GM23248 (cell line): Measurements from ENCODE around the gene IRX2. TPM values are rescaled to one million over a fixed set of nuclear protein-coding genes. Genes with fewer than 3 reads are reported as not detected.

Experiments
- DNase-seq: peaks from one replicate; pipeline ENCODE4 v3.0.0-alpha.2; 2015
- H2AFZ ChIP-seq: fragments of 200-600 bp; sonication (generic); 2 replicates; pipeline ENCODE4 v1.6.1; 2016; ENCODE audit warnings: antibody characterized with exemption
- H3F3A ChIP-seq: fragments of 200-600 bp; sonication (generic); 2 replicates; pipeline ENCODE4 v1.6.1; 2016; ENCODE audit warnings: mild to moderate bottlenecking, antibody characterized with exemption, mixed run types; ENCODE audit not compliant: insufficient read depth
- H3K27ac ChIP-seq: fragments of 200-600 bp; sonication (generic); 2 replicates; pipeline ENCODE4 v1.5.1; 2016; ENCODE audit warnings: mild to moderate bottlenecking
- H3K27me3 ChIP-seq: fragments of 200-600 bp; sonication (generic); replicated peaks from 2 replicates; pipeline ENCODE4 v1.6.1; 2016; ENCODE audit warnings: mild to moderate bottlenecking; ENCODE audit not compliant: insufficient read depth
- H3K36me3 ChIP-seq: fragments of 200-600 bp; sonication (generic); 2 replicates; pipeline ENCODE4 v1.6.1; 2016; ENCODE audit warnings: low read depth, mild to moderate bottlenecking
- H3K4me1 ChIP-seq: fragments of 200-600 bp; sonication (generic); 2 replicates; pipeline ENCODE4 v1.6.1; 2016; ENCODE audit warnings: mild to moderate bottlenecking; ENCODE audit not compliant: insufficient read depth
- H3K4me2 ChIP-seq: fragments of 200-600 bp; sonication (generic); one replicate; pipeline ENCODE4 v1.6.1; 2016; ENCODE audit warnings: mild to moderate bottlenecking; ENCODE audit not compliant: unreplicated experiment
- H3K4me3 ChIP-seq: fragments of 200-600 bp; sonication (generic); 2 replicates; pipeline ENCODE4 v1.5.1; 2016; ENCODE audit warnings: mild to moderate bottlenecking
- H3K79me2 ChIP-seq: fragments of 200-600 bp; sonication (generic); 2 replicates; pipeline ENCODE4 v1.6.1; 2016; ENCODE audit warnings: mild to moderate bottlenecking; ENCODE audit not compliant: insufficient read depth
- H3K9ac ChIP-seq: fragments of 200-600 bp; sonication (generic); 2 replicates; pipeline ENCODE4 v1.6.1; 2016; ENCODE audit warnings: mild to moderate bottlenecking
- H3K9me2 ChIP-seq: fragments of 200-600 bp; sonication (generic); 2 replicates; pipeline ENCODE4 v1.6.1; 2016; ENCODE audit warnings: mixed run types, mild to moderate bottlenecking, moderate library complexity; ENCODE audit not compliant: insufficient read depth
- H3K9me3 ChIP-seq: fragments of 200-600 bp; sonication (generic); one replicate; pipeline ENCODE4 v1.6.1; 2017; ENCODE audit warnings: low read depth
- H4K20me1 ChIP-seq: fragments of 200-600 bp; sonication (generic); 2 replicates; pipeline ENCODE4 v1.6.0; 2016; ENCODE audit not compliant: insufficient read depth
- EZH2 ChIP-seq: fragments of 200-600 bp; sonication (generic); IDR thresholded peaks from 2 replicates; pipeline ENCODE4 v1.6.1; 2018; ENCODE audit warnings: antibody characterized with exemption, mild to moderate bottlenecking; ENCODE audit not compliant: insufficient read depth, poor library complexity, severe bottlenecking
- EZH2phosphoT487 ChIP-seq: fragments of 200-600 bp; sonication (generic); IDR thresholded peaks from 2 replicates; pipeline ENCODE4 v1.6.1; 2018; ENCODE audit warnings: antibody characterized with exemption, moderate library complexity, mild to moderate bottlenecking, low read depth; ENCODE audit not compliant: insufficient read depth
- WGBS, 2 experiments: methylation state at CpG; one replicate each; pipeline ENCODE4 v1.1.6; 2015 to 2017; ENCODE audit warnings: low lambda C conversion rate in 2 of 2, low coverage in 1 of 2; ENCODE audit errors: missing lambda C conversion rate in 2 of 2; 5-methylcytosine and 5-hydroxymethylcytosine counted together
- in situ Hi-C: fragments of 300-500 bp; cut with MboI; formaldehyde crosslinking; loops from 2 replicates; pipeline ENCODE4 v1.15.0; 2020
- polyA plus RNA-seq: library from polyadenylated mRNA; unstranded; fragments of >200 nt; fragmentation: Nextera tagmentation; extraction: Ambion mirVana; gene quantifications from 2 replicates; pipeline ENCODE4 v1.2.1, GENCODE V29; 2016
- total RNA-seq: library from RNA; depleted of rRNA; stranded (reverse); fragments of >200 nt; shearing (Covaris generic); gene quantifications from 2 replicates; pipeline ENCODE4 v1.2.3, GENCODE V29; 2014

Gene IRX2
- total and polyA plus RNA-seq, 2 experiments from 2014 or later, result 6.1 to 30.6 TPM

GRCh38 chr5:2724831-2725230 is 26.6 kb downstream of the IRX2 start:
- H3K9me3 ChIP-seq, result no peaks in the 10 kb centered on the region
- H3K4me3 ChIP-seq, result no peak overlapping the region
- in situ Hi-C loops, result loop anchor here (25.0 kb wide), 1 partner anchor 963 kb away; no protein-coding TSS in a partner anchor
- no peaks in the 10 kb centered on the region for H3K79me2 ChIP-seq
- no peak for TF ChIP-seq EZH2phosphoT487
- TF ChIP-seq EZH2, result no peak
- DNase-seq, result no peak
- no peaks in the 10 kb centered on the region for H3K36me3 ChIP-seq
- no peaks in the 10 kb centered on the region for H4K20me1 ChIP-seq
- no peak overlapping the region for H2AFZ ChIP-seq
- H3K4me1 ChIP-seq, result no peaks in the 10 kb centered on the region
- H3K27ac ChIP-seq, result no peak overlapping the region
- no peak overlapping the region for H3K9ac ChIP-seq
- no peaks in the 10 kb centered on the region for H3K9me2 ChIP-seq
- H3K27me3 ChIP-seq, result peaks cover 6% of the 10 kb centered on the region
- 61 to 72% methylated on average over 5 of the region's 5 CpGs for WGBS, 2 experiments
- no peak overlapping the region for H3K4me2 ChIP-seq
- H3F3A ChIP-seq, result no peaks in the 10 kb centered on the region

GRCh38 chr5:2724031-2724581 is 27.4 kb downstream of the IRX2 start:
- Histone ChIP-seq H3K36me3 (no peaks in the 10 kb centered on the region), H3K79me2 (no peaks in the 10 kb centered on the region), H3F3A (no peaks in the 10 kb centered on the region), H3K4me2 (no peak overlapping the region), H3K27me3 (peaks cover 6% of the 10 kb centered on the region; the same call in 1 of the 2 replicates), H4K20me1 (no peaks in the 10 kb centered on the region), H3K4me3 (no peak overlapping the region), H3K27ac (no peak overlapping the region), H3K4me1 (no peaks in the 10 kb centered on the region), H3K9ac (no peak overlapping the region), H2AFZ (no peak overlapping the region), H3K9me3 (no peaks in the 10 kb centered on the region), H3K9me2 (no peaks in the 10 kb centered on the region)
- no peak for DNase-seq
- TF ChIP-seq EZH2phosphoT487, result no peak
- no peak for TF ChIP-seq EZH2
- in situ Hi-C loops, result no loop called here
- WGBS, 2 experiments, result 66 to 73% methylated on average over 12 of the region's 12 CpGs

GRCh38 chr5:2722901-2723300 is 28.6 kb downstream of the IRX2 start:
- no peaks in the 10 kb centered on the region for H4K20me1 ChIP-seq
- no peaks in the 10 kb centered on the region for H3F3A ChIP-seq
- no peaks in the 10 kb centered on the region for H3K79me2 ChIP-seq
- no peak overlapping the region for H3K4me3 ChIP-seq
- H3K4me2 ChIP-seq, result no peak overlapping the region
- DNase-seq, result no peak
- no peaks in the 10 kb centered on the region for H3K9me3 ChIP-seq
- H3K4me1 ChIP-seq, result no peaks in the 10 kb centered on the region
- in situ Hi-C loops, result no loop called here
- H3K27ac ChIP-seq, result no peak overlapping the region
- H2AFZ ChIP-seq, result no peak overlapping the region
- WGBS, 2 experiments, result 62 to 72% methylated on average over 7 of the region's 7 CpGs
- no peaks in the 10 kb centered on the region for H3K9me2 ChIP-seq
- H3K9ac ChIP-seq, result no peak overlapping the region
- H3K27me3 ChIP-seq, result peaks cover 2% of the 10 kb centered on the region; the same call in 1 of the 2 replicates
- H3K36me3 ChIP-seq, result no peaks in the 10 kb centered on the region
- no peak for TF ChIP-seq EZH2
- TF ChIP-seq EZH2phosphoT487, result no peak

- WGBS, 2 experiments, result 46 to 49% methylated on average over 7 of the region's 7 CpGs
Observed at GRCh38 chr5:2721385-2722138, 29.9 kb downstream of the IRX2 start.

More at GRCh38 chr5:2721385-2722138, 29.9 kb downstream of the IRX2 start:
- Histone ChIP-seq H3K9me3 (no peaks in the 10 kb centered on the region), H2AFZ (no peak overlapping the region), H3K4me1 (no peaks in the 10 kb centered on the region), H3K4me3 (no peak overlapping the region), H3K9ac (no peak overlapping the region), H3F3A (no peaks in the 10 kb centered on the region), H4K20me1 (no peaks in the 10 kb centered on the region), H3K9me2 (no peaks in the 10 kb centered on the region), H3K4me2 (no peak overlapping the region), H3K27ac (no peak overlapping the region), H3K36me3 (no peaks in the 10 kb centered on the region), H3K27me3 (no peaks in the 10 kb centered on the region; the same call in 1 of the 2 replicates), H3K79me2 (no peaks in the 10 kb centered on the region)
- no peak for DNase-seq
- TF ChIP-seq EZH2 (no peak), EZH2phosphoT487 (no peak)
- in situ Hi-C loops, result no loop called here
